ENCODE data around the gene DRAP1.

DRAP1 gene

GRCh38 chr11:65873318-65874156 is 45.7 kb upstream of the DRAP1 start:
- Histone ChIP-seq H3K9me2 (replicated peaks; ENCODE audit: insufficient read depth, low read length) (no peaks in the 10 kb centered on the region), H3K9me3 (replicated peaks; ENCODE audit: insufficient read depth, low read length) (no peaks in the 10 kb centered on the region), H3K79me2 (ENCODE audit: low read length) (no peaks in the 10 kb centered on the region), H3K27ac (ENCODE audit: low read length) (peak overlapping the region; percentile 40; the same call in 1 of the 2 replicates), H4K20me1 (ENCODE audit: insufficient read depth, low read length) (no peaks in the 10 kb centered on the region), H3K9ac (ENCODE audit: low read length) (peak overlapping the region; percentile 50; the same call in 1 of the 2 replicates), H3K4me3 (ENCODE audit: low read length) (peak overlapping the region; percentile 73), H3K4me2 (ENCODE audit: low read depth, low read length) (peak overlapping the region; percentile 97), H3K27me3 (replicated peaks; ENCODE audit: insufficient read depth, low read length) (no peaks in the 10 kb centered on the region), H3K36me3 (replicated peaks; ENCODE audit: insufficient read depth, low read length) (no peaks in the 10 kb centered on the region), H3F3A (ENCODE audit: insufficient read depth, low read length) (no peaks in the 10 kb centered on the region), H3K4me1 (ENCODE audit: low read length) (0 out of 2 replicates have a peak, but pooled peaks cover 5% of the 10 kb centered on the region), H2AFZ (ENCODE audit: low read length) (peak overlapping the region; percentile 90)
- peak; percentile 91 for DNase-seq
- TF ChIP-seq CTCF (IDR thresholded peaks at IDR 0.05; ENCODE audit: low read length) (no peak), EZH2phosphoT487 (IDR thresholded peaks at IDR 0.05; ENCODE audit: low read length) (no peak), EZH2 (optimal IDR thresholded peaks at IDR 0.05; ENCODE audit: low read depth, low read length) (no peak)

GRCh38 chr11:65879617-65880016 is 39.6 kb upstream of the DRAP1 start, which contains the start of gene CTSW:
TSS of gene CTSW (plus strand) at chr11:65879837. CDS start at chr11:65879855, 18 bp downstream.
- no peaks in the 10 kb centered on the region for H3F3A ChIP-seq (ENCODE audit: insufficient read depth, low read length)
- peak within 1 kb of the TSS; percentile 91; the same call in 1 of the 2 replicates for H3K4me2 ChIP-seq (ENCODE audit: low read depth, low read length)
- no peaks in the 10 kb centered on the region for H4K20me1 ChIP-seq (ENCODE audit: insufficient read depth, low read length)
- peaks cover 8% of the 10 kb centered on the region for H3K79me2 ChIP-seq (ENCODE audit: low read length)
- H3K27ac ChIP-seq (ENCODE audit: low read length): no peak within 1 kb of the TSS
- TF ChIP-seq EZH2phosphoT487 (IDR thresholded peaks at IDR 0.05; ENCODE audit: low read length) (no peak), CTCF (IDR thresholded peaks at IDR 0.05; ENCODE audit: low read length) (no peak), EZH2 (optimal IDR thresholded peaks at IDR 0.05; ENCODE audit: low read depth, low read length) (no peak)
- no peaks in the 10 kb centered on the region for H3K9me2 ChIP-seq (replicated peaks; ENCODE audit: insufficient read depth, low read length)
- H3K27me3 ChIP-seq (replicated peaks; ENCODE audit: insufficient read depth, low read length): no peaks in the 10 kb centered on the region
- H3K4me3 ChIP-seq (ENCODE audit: low read length): no peak within 1 kb of the TSS
- no peak for DNase-seq
- peaks cover 12% of the 10 kb centered on the region; the same call in 1 of the 2 replicates for H3K4me1 ChIP-seq (ENCODE audit: low read length)
- H3K9ac ChIP-seq (ENCODE audit: low read length): no peak within 1 kb of the TSS
- H3K9me3 ChIP-seq (replicated peaks; ENCODE audit: insufficient read depth, low read length): no peaks in the 10 kb centered on the region
- peaks cover 8% of the 10 kb centered on the region for H3K36me3 ChIP-seq (replicated peaks; ENCODE audit: insufficient read depth, low read length)
- no peak within 1 kb of the TSS for H2AFZ ChIP-seq (ENCODE audit: low read length)

GRCh38 chr11:65880027-65880426 is 39.2 kb upstream of the DRAP1 start:
- Histone ChIP-seq H3F3A (ENCODE audit: insufficient read depth, low read length) (no peaks in the 10 kb centered on the region), H3K79me2 (ENCODE audit: low read length) (peaks cover 8% of the 10 kb centered on the region), H2AFZ (ENCODE audit: low read length) (no peak overlapping the region), H4K20me1 (ENCODE audit: insufficient read depth, low read length) (no peaks in the 10 kb centered on the region), H3K9me3 (replicated peaks; ENCODE audit: insufficient read depth, low read length) (no peaks in the 10 kb centered on the region), H3K9me2 (replicated peaks; ENCODE audit: insufficient read depth, low read length) (no peaks in the 10 kb centered on the region), H3K27ac (ENCODE audit: low read length) (no peak overlapping the region), H3K9ac (ENCODE audit: low read length) (no peak overlapping the region), H3K36me3 (replicated peaks; ENCODE audit: insufficient read depth, low read length) (peaks cover 8% of the 10 kb centered on the region), H3K4me1 (ENCODE audit: low read length) (peaks cover 12% of the 10 kb centered on the region; the same call in 1 of the 2 replicates), H3K27me3 (replicated peaks; ENCODE audit: insufficient read depth, low read length) (no peaks in the 10 kb centered on the region), H3K4me2 (ENCODE audit: low read depth, low read length) (no peak overlapping the region), H3K4me3 (ENCODE audit: low read length) (no peak overlapping the region)
- no peak for DNase-seq
- TF ChIP-seq EZH2 (optimal IDR thresholded peaks at IDR 0.05; ENCODE audit: low read depth, low read length) (no peak), EZH2phosphoT487 (IDR thresholded peaks at IDR 0.05; ENCODE audit: low read length) (no peak), CTCF (IDR thresholded peaks at IDR 0.05; ENCODE audit: low read length) (no peak)

All from MM.1S (cell line).